AG04450 (cell line): ENCODE measurements around the gene DCAF7. TPM values are rescaled to one million over a fixed set of nuclear protein-coding genes. Genes with fewer than 3 reads are reported as not detected.
A peak's percentile ranks its signal among the peaks of the same experiment; 100 is the strongest.

Experiments used
- CTCF ChIA-PET: fragments of 300-600, 350-600 bp; formaldehyde crosslinking; extraction: SDS; loops from one replicate; lab custom pipeline; 2022; ENCODE audit warnings: antibody characterized with exemption, inconsistent platforms; lab: Charles Lee
- POLR2A ChIA-PET: fragments of 350-600 bp; formaldehyde crosslinking; extraction: SDS; loops from one replicate; lab custom pipeline; 2021; ENCODE audit warnings: antibody characterized with exemption, inconsistent platforms; lab: Yijun Ruan, JAX
- DNase-seq: peaks from one replicate; pipeline ENCODE4 v3.0.0-alpha.2; 2011; ENCODE audit warnings: low read depth, low spot score
- H3K27ac ChIP-seq: one replicate; pipeline ENCODE4 v1.5.1; 2012; ENCODE audit warnings: low read depth, low read length, control low read depth
- H3K27me3 ChIP-seq: one replicate; pipeline ENCODE4 v1.6.0; 2012; ENCODE audit warnings: low read length; ENCODE audit not compliant: control insufficient read depth, insufficient read depth
- H3K4me3 ChIP-seq: 2 replicates; pipeline ENCODE4 v1.5.1; 2011; ENCODE audit warnings: mild to moderate bottlenecking, low read depth, low read length, control low read depth
- H3K9me3 ChIP-seq: 2 replicates; pipeline ENCODE4 v1.5.1; 2012; ENCODE audit warnings: low read length; ENCODE audit not compliant: control insufficient read depth, insufficient read depth
- polyA plus RNA-seq: library from polyadenylated mRNA; depleted of rRNA; stranded (reverse); fragments of >200 nt; gene quantifications from 2 replicates; pipeline ENCODE4 v1.2.3, GENCODE V29; 2011
- TF ChIP-seq, protein P1 (sequence below): IDR thresholded peaks from 2 replicates; pipeline ENCODE4 v1.5.1; 2011; ENCODE audit warnings: low read depth, low read length, control low read depth, inconsistent platforms

Gene DCAF7
- polyA plus RNA-seq, 1 experiment, result 50.4 TPM

DNA sequence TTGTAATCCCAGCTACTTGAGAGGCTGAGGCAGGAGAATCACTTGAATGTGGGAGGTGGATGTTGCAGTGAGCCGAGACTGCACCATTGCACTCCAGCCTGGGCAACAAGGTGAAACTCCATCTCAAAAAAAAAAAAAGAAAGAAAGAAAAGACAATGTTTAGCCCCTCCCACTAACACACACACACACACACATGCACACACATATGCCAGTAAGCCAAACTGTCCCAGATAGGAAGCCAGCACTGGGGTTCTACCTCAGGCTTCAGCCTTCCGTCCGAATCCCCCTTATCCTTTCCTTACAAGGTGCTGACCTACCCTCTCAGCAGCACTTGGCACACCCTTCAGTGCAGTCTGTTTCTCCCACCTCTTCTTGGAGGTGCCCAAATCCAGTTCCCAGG, 35.8 kb upstream of the DCAF7 start:
- H3K9me3 ChIP-seq, result no peaks in the 10 kb centered on the region
- H3K27ac ChIP-seq, result no peak overlapping the region
- POLR2A ChIA-PET, result no interaction called here
- H3K27me3 ChIP-seq, result no peaks in the 10 kb centered on the region
- H3K4me3 ChIP-seq, result no peak overlapping the region
- TF ChIP-seq, protein P1, sequence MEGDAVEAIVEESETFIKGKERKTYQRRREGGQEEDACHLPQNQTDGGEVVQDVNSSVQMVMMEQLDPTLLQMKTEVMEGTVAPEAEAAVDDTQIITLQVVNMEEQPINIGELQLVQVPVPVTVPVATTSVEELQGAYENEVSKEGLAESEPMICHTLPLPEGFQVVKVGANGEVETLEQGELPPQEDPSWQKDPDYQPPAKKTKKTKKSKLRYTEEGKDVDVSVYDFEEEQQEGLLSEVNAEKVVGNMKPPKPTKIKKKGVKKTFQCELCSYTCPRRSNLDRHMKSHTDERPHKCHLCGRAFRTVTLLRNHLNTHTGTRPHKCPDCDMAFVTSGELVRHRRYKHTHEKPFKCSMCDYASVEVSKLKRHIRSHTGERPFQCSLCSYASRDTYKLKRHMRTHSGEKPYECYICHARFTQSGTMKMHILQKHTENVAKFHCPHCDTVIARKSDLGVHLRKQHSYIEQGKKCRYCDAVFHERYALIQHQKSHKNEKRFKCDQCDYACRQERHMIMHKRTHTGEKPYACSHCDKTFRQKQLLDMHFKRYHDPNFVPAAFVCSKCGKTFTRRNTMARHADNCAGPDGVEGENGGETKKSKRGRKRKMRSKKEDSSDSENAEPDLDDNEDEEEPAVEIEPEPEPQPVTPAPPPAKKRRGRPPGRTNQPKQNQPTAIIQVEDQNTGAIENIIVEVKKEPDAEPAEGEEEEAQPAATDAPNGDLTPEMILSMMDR, result no peak
- CTCF ChIA-PET, result interaction anchor here (1.1 kb wide), 1 partner anchor 98 kb away, joined by 4 read pairs; no protein-coding TSS in a partner anchor
- DNase-seq, result no peak

DNA sequence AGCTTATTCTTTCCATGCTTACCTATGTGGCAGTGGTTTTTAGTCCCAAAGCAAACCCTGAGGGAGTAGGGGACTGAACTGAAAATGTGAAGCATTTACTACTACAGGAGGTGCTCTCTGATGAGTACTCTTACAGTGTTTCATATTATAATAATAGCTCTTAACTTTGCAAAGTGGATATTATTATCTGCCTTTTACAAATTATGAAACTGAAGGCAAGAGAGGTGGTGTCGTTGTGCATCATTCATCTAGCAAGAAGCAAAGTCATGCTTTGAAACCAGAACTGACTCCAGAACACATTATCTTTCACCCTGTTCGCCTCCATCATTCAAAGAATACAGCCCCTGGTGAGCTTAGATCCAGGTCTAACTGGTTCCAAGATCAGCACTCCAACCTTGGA, 35.3 kb upstream of the DCAF7 start:
- DNase-seq, result no peak
- ChIA-PET CTCF (interaction anchor here (1.1 kb wide), 1 partner anchor 98 kb away, joined by 4 read pairs; no protein-coding TSS in a partner anchor), POLR2A (interaction anchor here (1.0 kb wide), 1 partner anchor 16 kb away, joined by 3 read pairs; no protein-coding TSS in a partner anchor)
- Histone ChIP-seq H3K27ac (no peak overlapping the region), H3K27me3 (no peaks in the 10 kb centered on the region), H3K4me3 (no peak overlapping the region), H3K9me3 (no peaks in the 10 kb centered on the region)
- TF ChIP-seq, protein P1, result no peak

DNA sequence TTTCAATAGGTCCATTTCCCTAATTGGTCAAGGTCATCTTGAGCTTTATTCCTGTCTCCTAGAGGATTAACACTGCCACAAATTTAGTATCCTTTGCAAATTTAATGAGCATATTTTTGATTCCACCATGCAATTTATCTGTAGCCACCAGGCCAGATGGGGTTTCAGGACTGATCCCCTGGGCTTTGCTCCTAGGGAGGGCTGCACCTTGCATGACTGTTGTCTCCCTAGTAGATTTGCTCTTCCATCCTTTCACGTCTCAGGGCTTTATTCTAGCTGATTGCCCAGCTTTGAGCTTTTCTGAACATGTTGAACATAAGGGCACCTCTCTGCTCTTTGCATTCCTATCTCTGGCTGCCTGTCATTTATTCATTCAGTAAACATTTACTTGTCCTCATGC, 34.9 kb upstream of the DCAF7 start:
- Histone ChIP-seq H3K27me3 (no peaks in the 10 kb centered on the region), H3K9me3 (no peaks in the 10 kb centered on the region), H3K4me3 (no peak overlapping the region), H3K27ac (no peak overlapping the region)
- TF ChIP-seq, protein P1, result no peak
- ChIA-PET POLR2A (interaction anchor here (1.0 kb wide), 1 partner anchor 16 kb away, joined by 3 read pairs; no protein-coding TSS in a partner anchor), CTCF (no interaction called here)
- no peak for DNase-seq

DNA sequence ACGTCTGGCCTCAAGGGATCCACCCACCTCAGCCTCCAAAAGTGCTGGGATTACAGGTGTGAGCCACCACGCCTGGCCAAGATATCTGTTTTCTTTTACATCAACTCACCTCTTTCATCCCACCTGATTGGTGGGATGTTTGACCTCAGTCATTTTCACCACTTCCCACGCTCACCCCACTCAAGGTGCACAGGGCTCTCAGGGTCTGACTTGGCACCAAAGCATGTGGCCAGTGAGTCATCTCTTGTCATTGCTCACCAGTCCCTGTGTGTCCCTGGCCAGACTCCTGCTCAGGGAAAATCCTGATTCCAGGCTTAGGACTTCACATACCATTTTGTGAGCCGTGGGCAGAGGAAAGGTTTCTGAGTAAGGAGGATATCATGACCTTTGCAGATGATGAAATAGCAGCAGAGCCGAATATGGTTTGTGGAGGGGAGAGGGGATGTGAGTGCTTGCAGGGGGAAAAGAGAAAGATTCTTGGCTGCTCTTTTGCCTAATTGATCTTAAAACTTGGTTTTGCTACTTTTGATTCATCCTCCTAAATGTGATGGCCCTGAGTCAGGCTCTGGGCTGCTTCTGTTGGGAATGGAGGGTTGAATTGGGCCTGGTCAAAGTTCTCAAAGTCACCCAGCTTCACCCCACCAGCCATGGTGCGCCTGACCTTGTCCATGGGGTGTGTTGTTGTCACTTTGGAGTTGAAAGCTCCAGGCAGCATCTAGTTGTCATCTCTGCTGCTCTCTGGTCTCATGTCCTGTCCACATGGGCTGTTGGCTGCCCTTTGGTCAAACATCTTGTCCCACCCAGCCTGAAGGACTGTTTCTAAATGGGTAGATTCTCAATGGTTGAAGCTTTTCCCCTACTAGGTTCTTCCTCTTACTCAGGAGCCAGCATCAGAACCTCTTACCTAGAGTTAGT, 33.1 kb upstream of the DCAF7 start:
- CTCF ChIA-PET, result no interaction called here
- Histone ChIP-seq H3K27me3 (no peaks in the 10 kb centered on the region), H3K9me3 (no peaks in the 10 kb centered on the region), H3K4me3 (no peak overlapping the region), H3K27ac (no peak overlapping the region)
- DNase-seq, result peak; percentile 21
- POLR2A ChIA-PET, result no interaction called here
- TF ChIP-seq, protein P1, result no peak
